NT2/D1 (cell line): Measurements from ENCODE around the gene FRMD4B.

Experiments used
- SUZ12 ChIP-seq: IDR thresholded peaks from 2 replicates; pipeline ENCODE4 v1.6.1; 2011; ENCODE audit not compliant: insufficient read length, insufficient read depth; ENCODE audit errors: extremely low read depth
- ZNF274 ChIP-seq: IDR thresholded peaks from 2 replicates; pipeline ENCODE4 v1.6.1; 2011; ENCODE audit warnings: mild to moderate bottlenecking, low read depth, low read length

DNA sequence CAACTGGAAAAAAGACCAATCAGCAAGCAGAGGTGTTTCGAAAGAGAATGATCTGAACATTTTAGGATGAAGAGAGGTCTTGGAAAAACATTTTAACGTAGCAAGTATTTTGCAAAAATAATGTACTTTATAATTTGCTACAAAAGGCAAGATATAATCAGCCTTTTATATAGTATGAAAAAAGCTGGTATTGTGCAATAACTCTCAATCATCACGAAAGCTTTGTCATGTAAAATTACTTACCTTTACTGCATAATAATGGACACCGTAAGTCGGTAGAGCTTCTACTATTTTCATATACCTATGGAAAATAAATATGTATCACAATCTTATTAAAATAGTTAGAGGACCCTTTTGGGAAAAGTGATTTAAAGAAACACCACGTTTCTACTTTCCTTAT is 167.8 kb downstream of the FRMD4B start:
- TF ChIP-seq SUZ12: no peak
- no peak for TF ChIP-seq ZNF274
